BLaER1 (cell line): ENCODE measurements around the gene KLK8.

Experiments used
- H3K27ac ChIP-seq: shearing (Covaris generic); formaldehyde crosslinking; 2 replicates; pipeline ENCODE4 v1.8.1; 2022
- H3K27me3 ChIP-seq: shearing (Covaris generic); formaldehyde crosslinking; 2 replicates; pipeline ENCODE4 v1.8.1; 2022
- H3K36me3 ChIP-seq: shearing (Covaris generic); formaldehyde crosslinking; 2 replicates; pipeline ENCODE4 v1.8.1; 2022
- H3K4me1 ChIP-seq: shearing (Covaris generic); formaldehyde crosslinking; 2 replicates; pipeline ENCODE4 v1.8.1; 2022
- H3K4me2 ChIP-seq: shearing (Covaris generic); formaldehyde crosslinking; 2 replicates; pipeline ENCODE4 v1.8.1; 2022
- H3K4me3 ChIP-seq: shearing (Covaris generic); formaldehyde crosslinking; 2 replicates; pipeline ENCODE4 v1.8.1; 2022
- H3K9ac ChIP-seq: shearing (Covaris generic); formaldehyde crosslinking; 2 replicates; pipeline ENCODE4 v1.8.1; 2022
- H3K9me3 ChIP-seq: shearing (Covaris generic); formaldehyde crosslinking; 2 replicates; pipeline ENCODE4 v1.8.1; 2022
- H4K20me1 ChIP-seq: shearing (Covaris generic); formaldehyde crosslinking; 2 replicates; pipeline ENCODE4 v1.8.1; 2022
- Cebpa-rat ChIP-seq: shearing (Covaris generic); IDR thresholded peaks from 2 replicates; pipeline ENCODE4 v1.8.1; 2022

KLK8 gene, protein sequence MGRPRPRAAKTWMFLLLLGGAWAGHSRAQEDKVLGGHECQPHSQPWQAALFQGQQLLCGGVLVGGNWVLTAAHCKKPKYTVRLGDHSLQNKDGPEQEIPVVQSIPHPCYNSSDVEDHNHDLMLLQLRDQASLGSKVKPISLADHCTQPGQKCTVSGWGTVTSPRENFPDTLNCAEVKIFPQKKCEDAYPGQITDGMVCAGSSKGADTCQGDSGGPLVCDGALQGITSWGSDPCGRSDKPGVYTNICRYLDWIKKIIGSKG

DNA sequence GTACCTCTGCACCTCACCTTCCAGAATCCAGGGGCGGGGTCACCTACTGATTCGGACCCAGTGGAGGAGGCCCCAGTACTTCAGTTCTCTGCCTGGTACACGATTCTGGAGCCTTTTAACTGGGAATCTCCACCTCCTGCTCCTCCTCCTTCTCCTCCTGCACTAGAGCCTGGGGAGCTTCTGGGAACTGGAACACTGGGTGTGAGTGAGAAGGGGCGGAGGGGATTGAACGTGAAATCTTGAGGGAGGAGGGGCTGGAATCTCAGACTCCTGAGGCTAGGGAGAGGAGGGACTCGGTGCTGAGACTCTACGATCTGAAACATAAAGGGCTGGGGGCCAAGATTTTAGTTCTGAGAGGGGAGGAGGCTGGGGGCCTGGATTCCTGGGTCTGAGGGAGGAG lies at the start of gene KLK8:
TSS of gene KLK8 (minus strand) at position 90 of the 400 bp plus-strand sequence. CDS start 437 bp downstream, outside the sequence.
- Histone ChIP-seq H3K27me3 (no peaks in the 10 kb centered on the region), H4K20me1 (no peaks in the 10 kb centered on the region), H3K4me3 (no peak within 1 kb of the TSS), H3K36me3 (no peaks in the 10 kb centered on the region), H3K4me2 (peak within 1 kb of the TSS; percentile 42), H3K27ac (no peak within 1 kb of the TSS), H3K9ac (no peak within 1 kb of the TSS), H3K9me3 (no peaks in the 10 kb centered on the region), H3K4me1 (peaks cover 12% of the 10 kb centered on the region)
- TF ChIP-seq Cebpa-rat: no peak

DNA sequence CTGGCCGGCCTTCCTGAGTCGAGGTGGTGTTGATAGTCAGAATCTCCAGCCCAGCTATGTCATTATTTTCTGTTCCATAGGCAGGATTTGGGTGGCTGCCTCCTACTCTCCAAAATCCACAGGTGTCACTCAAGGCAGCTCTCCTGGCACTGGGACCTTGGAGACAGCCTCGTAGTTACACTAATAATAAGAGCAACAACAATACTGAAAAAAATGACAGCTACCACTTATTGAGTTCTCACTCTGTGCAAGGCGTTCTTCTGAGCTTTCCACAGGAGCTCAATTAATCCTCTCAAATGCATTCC lies 45.6 kb upstream of the KLK8 start:
- no peak for TF ChIP-seq Cebpa-rat
- H3K36me3 ChIP-seq: no peaks in the 10 kb centered on the region
- H3K27me3 ChIP-seq: no peaks in the 10 kb centered on the region
- no peaks in the 10 kb centered on the region for H3K4me1 ChIP-seq
- H3K4me3 ChIP-seq: no peak overlapping the region
- no peak overlapping the region for H3K4me2 ChIP-seq
- no peak overlapping the region for H3K9ac ChIP-seq
- H4K20me1 ChIP-seq: no peaks in the 10 kb centered on the region
- H3K27ac ChIP-seq: no peak overlapping the region
- H3K9me3 ChIP-seq: peaks cover 7% of the 10 kb centered on the region; the same call in 1 of the 2 replicates

- no peak for TF ChIP-seq Cebpa-rat
- Histone ChIP-seq H3K27ac (no peak overlapping the region), H3K4me3 (no peak overlapping the region), H3K4me2 (no peak overlapping the region), H3K4me1 (no peaks in the 10 kb centered on the region), H3K27me3 (no peaks in the 10 kb centered on the region), H3K36me3 (no peaks in the 10 kb centered on the region), H4K20me1 (no peaks in the 10 kb centered on the region), H3K9me3 (peaks cover under 1% of the 10 kb centered on the region; the same call in 1 of the 2 replicates), H3K9ac (no peak overlapping the region)
Observed at GRCh38 chr19:51044327-51044726, 42.9 kb upstream of the KLK8 start.

- Histone ChIP-seq H3K4me1 (no peaks in the 10 kb centered on the region), H3K9ac (no peak overlapping the region), H3K27ac (no peak overlapping the region), H3K36me3 (no peaks in the 10 kb centered on the region), H4K20me1 (no peaks in the 10 kb centered on the region), H3K27me3 (no peaks in the 10 kb centered on the region), H3K9me3 (no peaks in the 10 kb centered on the region), H3K4me3 (no peak overlapping the region), H3K4me2 (no peak overlapping the region)
- no peak for TF ChIP-seq Cebpa-rat
Observed at GRCh38 chr19:51043497-51043896, 42.1 kb upstream of the KLK8 start.

DNA sequence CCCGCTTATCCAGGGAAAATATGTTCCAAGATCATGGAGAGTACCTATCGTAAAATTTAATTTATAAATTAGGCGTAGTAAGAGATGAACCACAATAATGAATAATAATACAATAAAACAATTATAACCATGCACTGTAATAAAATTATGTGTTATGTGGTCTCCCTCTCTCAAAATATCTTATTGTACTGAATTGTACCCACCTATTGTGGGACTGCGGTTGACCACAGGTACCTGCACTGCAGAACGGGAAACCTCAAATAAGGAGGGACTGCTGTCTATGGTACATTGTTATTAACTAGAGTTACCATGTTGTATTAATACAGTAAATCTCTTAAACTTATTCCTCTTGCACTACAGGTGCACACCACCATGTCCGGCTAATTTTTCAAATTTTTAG lies 38.7 kb upstream of the KLK8 start:
- H3K27ac ChIP-seq: no peak overlapping the region
- H3K36me3 ChIP-seq: no peaks in the 10 kb centered on the region
- no peak overlapping the region for H3K4me2 ChIP-seq
- H3K4me3 ChIP-seq: no peak overlapping the region
- no peaks in the 10 kb centered on the region for H3K27me3 ChIP-seq
- no peak overlapping the region for H3K9ac ChIP-seq
- H3K9me3 ChIP-seq: no peaks in the 10 kb centered on the region
- H4K20me1 ChIP-seq: no peaks in the 10 kb centered on the region
- TF ChIP-seq Cebpa-rat: no peak
- H3K4me1 ChIP-seq: no peaks in the 10 kb centered on the region

- no peaks in the 10 kb centered on the region for H3K9me3 ChIP-seq
- no peak for TF ChIP-seq Cebpa-rat
Observed at GRCh38 chr19:51036519-51036918, 35.1 kb upstream of the KLK8 start.

GRCh38 chr19:51034704-51035103 lies 33.3 kb upstream of the KLK8 start, which contains the start of gene KLK12:
Gene KLK12, minus strand, starts transcription at chr19:51035002. Its CDS starts 381 bp downstream, at chr19:51034621.
- H3K4me3 ChIP-seq: no peak within 1 kb of the TSS
- H3K9ac ChIP-seq: no peak within 1 kb of the TSS
- H3K9me3 ChIP-seq: no peaks in the 10 kb centered on the region
- H3K4me1 ChIP-seq: no peaks in the 10 kb centered on the region
- no peaks in the 10 kb centered on the region for H3K36me3 ChIP-seq
- no peak within 1 kb of the TSS for H3K4me2 ChIP-seq
- TF ChIP-seq Cebpa-rat: no peak
- H3K27me3 ChIP-seq: no peaks in the 10 kb centered on the region
- H3K27ac ChIP-seq: no peak within 1 kb of the TSS
- H4K20me1 ChIP-seq: no peaks in the 10 kb centered on the region

More at GRCh38 chr19:51036519-51036918, 35.1 kb upstream of the KLK8 start:
- H3K36me3 ChIP-seq: no peaks in the 10 kb centered on the region
- H3K27me3 ChIP-seq: no peaks in the 10 kb centered on the region
- no peaks in the 10 kb centered on the region for H4K20me1 ChIP-seq
- no peak overlapping the region for H3K4me3 ChIP-seq
- H3K4me1 ChIP-seq: no peaks in the 10 kb centered on the region
- H3K27ac ChIP-seq: no peak overlapping the region
- H3K9ac ChIP-seq: no peak overlapping the region
- no peak overlapping the region for H3K4me2 ChIP-seq

DNA sequence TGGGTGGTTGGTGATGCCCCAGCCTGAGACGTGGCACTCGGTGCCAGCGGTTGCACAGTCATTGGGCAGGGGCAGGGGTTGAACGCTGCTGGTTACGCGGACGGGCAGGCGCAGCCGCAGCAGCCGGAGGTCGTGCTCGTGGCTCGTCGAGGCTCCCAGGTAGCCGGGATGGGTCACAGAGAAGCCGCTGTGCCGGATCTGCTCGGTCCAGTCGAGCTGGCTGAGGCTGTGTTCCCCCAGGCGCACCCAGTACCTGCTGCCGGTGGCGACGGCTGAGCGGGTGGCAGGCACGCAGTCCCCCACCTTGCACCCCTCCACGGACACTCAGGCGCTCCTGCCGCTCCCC lies 30.4 kb upstream of the KLK8 start:
- no peak for TF ChIP-seq Cebpa-rat
- no peaks in the 10 kb centered on the region for H3K36me3 ChIP-seq
- H4K20me1 ChIP-seq: no peaks in the 10 kb centered on the region
- H3K4me1 ChIP-seq: no peaks in the 10 kb centered on the region
- no peak overlapping the region for H3K4me3 ChIP-seq
- H3K4me2 ChIP-seq: no peak overlapping the region
- no peaks in the 10 kb centered on the region for H3K27me3 ChIP-seq
- no peak overlapping the region for H3K27ac ChIP-seq
- H3K9me3 ChIP-seq: no peaks in the 10 kb centered on the region
- H3K9ac ChIP-seq: no peak overlapping the region

DNA sequence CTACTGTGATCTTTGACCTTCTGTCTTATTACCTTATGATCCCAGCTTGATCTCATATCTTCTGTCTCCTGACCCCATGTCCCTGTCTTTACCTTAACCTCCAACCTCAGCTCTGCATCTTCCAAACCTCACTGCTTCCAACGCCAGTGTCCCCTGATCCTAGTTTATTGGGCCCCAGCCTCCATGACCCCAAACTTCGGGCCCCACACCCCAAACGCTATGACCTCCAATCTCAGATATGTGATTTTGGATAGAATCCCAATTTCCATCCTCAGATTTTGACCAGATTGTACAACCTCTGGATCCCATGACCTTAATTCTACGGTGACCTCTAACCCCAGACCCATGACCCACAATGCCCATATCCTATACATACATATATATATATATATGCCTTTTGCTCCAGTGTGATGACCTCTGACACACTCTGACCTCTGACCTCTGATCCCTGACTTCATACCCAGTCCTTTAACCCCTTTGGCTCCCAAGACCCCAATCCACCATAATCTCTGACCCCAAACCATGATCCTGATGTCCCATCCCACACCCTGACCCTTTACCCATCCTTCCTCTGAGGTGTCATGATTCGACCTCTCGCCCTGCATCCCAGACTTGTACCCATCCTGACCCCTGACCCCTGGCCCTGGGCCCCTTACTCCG lies 29.9 kb upstream of the KLK8 start:
- Histone ChIP-seq H3K27me3 (no peaks in the 10 kb centered on the region), H3K4me3 (no peak overlapping the region), H3K4me2 (no peak overlapping the region), H3K4me1 (no peaks in the 10 kb centered on the region), H3K27ac (no peak overlapping the region), H3K9me3 (no peaks in the 10 kb centered on the region), H3K36me3 (no peaks in the 10 kb centered on the region), H3K9ac (no peak overlapping the region), H4K20me1 (no peaks in the 10 kb centered on the region)
- no peak for TF ChIP-seq Cebpa-rat

GRCh38 chr19:51030631-51031030 lies 29.2 kb upstream of the KLK8 start:
- H3K9me3 ChIP-seq: no peaks in the 10 kb centered on the region
- no peak overlapping the region for H3K4me2 ChIP-seq
- H3K27ac ChIP-seq: no peak overlapping the region
- no peak overlapping the region for H3K4me3 ChIP-seq
- no peak overlapping the region for H3K9ac ChIP-seq
- no peaks in the 10 kb centered on the region for H3K4me1 ChIP-seq
- no peaks in the 10 kb centered on the region for H4K20me1 ChIP-seq
- no peaks in the 10 kb centered on the region for H3K27me3 ChIP-seq
- TF ChIP-seq Cebpa-rat: no peak
- no peaks in the 10 kb centered on the region for H3K36me3 ChIP-seq
